Measurements from ENCODE around the gene ATP8B4.

DNA sequence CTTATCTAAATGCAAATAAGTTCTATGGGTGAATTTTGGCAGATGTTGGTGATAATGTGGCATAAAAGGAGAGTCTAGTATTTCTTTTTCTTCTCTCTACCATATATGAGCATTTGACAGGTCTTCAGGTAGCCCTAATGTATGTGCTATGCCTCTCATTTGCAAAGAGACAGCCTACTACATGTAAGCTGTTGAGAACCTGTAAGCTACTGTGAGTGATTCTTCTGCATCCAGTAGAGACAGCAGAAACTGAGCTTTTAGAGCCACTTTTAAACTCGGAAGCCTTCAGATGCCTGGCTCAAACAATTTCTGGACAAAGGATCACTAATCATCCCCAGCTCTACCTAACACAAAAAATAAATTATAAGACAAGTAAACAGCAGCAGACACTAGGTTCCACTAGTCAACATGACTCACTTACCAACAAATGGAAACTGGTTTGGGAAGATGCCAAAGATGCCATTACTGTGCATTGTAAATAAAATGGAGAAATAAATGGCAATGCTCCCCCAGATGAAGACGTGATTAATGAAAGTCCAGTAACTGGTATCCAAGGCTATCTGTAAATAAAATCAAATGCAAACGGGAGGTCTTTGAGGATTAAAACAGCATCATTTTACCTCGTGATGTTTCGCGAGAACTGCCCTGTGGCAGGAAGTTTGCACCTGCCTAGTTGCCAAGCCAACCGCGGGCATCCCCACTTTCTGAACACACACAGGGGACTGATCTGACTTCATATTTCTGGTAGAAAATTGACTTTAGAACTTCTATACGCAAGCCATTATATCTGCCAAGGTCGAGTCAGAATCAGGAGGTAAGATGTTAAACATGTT, 252.9 kb downstream of the ATP8B4 start:
- TF ChIP-seq, protein P1, sequence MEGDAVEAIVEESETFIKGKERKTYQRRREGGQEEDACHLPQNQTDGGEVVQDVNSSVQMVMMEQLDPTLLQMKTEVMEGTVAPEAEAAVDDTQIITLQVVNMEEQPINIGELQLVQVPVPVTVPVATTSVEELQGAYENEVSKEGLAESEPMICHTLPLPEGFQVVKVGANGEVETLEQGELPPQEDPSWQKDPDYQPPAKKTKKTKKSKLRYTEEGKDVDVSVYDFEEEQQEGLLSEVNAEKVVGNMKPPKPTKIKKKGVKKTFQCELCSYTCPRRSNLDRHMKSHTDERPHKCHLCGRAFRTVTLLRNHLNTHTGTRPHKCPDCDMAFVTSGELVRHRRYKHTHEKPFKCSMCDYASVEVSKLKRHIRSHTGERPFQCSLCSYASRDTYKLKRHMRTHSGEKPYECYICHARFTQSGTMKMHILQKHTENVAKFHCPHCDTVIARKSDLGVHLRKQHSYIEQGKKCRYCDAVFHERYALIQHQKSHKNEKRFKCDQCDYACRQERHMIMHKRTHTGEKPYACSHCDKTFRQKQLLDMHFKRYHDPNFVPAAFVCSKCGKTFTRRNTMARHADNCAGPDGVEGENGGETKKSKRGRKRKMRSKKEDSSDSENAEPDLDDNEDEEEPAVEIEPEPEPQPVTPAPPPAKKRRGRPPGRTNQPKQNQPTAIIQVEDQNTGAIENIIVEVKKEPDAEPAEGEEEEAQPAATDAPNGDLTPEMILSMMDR (IDR thresholded peaks at IDR 0.05): no peak
- no peak for TF ChIP-seq POLR2A (IDR thresholded peaks at IDR 0.05)
- TF ChIP-seq POLR2AphosphoS5 (IDR thresholded peaks at IDR 0.05): no peak
